GM21825 (cell line): Measurements from ENCODE around the gene NDUFV1.
"Not testable (repeated sequence)": the region's sequence is repeated elsewhere in the genome, so short reads cannot be mapped to it uniquely, and the experiment has no call there.

Source experiments
- ATAC-seq: cut with Tn5 transposase; IDR thresholded peaks from one replicate; pipeline ENCODE4 v1.9.1; 2021; ENCODE audit warnings: mild to moderate bottlenecking, moderate library complexity; ENCODE audit not compliant: unreplicated experiment

The NDUFV1 gene

DNA sequence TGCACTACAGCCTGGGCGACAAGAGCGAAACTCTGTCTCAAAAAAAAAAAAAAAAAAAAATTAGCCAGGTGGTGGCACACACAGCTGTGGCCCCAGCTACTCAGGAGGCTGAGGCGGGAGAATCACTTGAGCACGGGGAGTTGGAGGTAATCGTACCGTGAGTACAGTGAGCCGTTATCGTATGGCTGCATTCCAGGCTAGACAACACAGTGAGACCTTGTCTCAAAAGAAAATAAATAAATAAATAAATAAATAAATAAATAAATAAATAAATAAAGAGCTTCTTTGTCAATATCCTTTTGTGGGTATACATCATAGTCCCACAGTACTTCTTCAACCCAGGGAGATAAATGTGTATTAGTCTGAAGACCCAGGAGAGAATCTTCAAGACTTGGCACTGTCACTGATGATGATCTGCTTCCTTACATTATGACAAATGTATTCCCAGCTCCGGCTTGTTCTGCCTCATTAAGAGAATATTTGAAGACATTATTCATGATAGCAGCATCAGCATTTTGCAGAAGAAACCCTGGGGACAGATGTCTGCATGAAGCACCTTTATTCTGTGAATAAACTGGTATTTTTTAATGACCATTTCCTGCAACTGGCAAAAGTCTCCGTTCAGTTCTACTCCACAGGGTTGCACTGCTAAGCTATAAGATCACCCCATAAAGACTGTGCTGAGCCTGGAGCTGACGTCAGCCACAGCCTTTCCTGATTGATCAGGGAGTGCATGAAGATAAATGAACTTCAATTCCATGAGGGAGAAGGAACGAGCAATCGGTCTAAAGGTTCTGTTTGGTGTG, 45.4 kb downstream of the NDUFV1 start:
- no peak for ATAC-seq

DNA sequence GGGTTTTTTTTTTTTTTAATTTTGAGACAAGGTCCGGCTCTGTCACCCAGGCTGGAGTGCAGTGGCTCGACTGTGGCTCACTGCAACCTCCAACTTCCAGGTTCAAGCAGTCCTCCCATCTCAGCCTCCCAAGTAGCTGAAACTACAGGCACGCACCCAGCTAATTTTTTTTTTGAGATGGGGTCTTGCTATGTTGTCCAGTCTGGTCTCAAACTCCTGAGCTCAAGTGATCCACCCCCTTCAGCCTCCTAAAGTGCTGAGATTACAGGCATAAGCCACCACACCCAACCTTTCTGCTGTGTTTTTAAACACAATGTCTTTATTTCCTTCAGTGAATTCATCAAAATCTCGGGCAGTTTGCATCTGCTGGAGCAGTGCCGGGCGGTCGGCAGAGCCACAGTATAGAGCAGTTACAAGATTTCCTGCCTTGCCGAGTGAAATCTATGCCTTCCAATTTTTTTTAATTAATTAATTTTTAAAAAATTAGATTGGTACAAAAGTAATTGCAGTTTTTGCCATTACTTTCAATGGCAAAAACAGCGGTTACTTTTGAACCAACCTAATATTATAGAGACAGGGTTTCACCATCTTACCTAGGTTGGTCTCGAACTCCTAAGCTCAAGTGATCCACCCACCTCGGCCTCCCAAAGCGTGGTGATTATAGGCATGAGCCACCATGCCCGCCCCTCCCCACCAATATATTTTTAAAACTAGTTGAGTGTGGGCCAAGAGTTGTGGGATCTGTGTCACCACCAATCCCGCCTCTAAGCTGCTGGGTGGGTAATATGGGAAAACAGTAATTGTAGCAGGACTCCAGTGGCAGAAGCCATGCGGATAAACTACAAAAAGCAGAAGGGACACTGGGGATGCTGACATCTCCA, 46.5 kb downstream of the NDUFV1 start:
- ATAC-seq, result no peak

DNA sequence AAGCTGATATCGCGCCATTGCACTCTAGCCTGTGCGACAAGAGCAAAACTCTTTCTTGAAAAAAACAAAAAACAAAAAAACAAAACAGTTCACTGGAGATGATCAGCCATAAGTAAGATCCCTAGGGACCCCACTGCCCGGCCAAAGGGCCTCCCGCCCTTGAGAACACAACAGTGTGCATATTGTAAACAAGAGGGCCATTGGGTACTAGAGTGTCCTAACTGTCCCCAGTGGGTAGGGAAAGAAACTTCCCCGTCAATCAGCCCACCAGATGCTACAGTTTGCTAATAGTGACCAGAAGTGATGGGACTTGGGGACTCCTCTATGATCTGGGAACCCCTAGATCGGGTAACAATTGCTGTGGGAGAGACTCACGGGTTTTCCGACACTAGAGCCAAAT, 47.5 kb downstream of the NDUFV1 start:
- ATAC-seq, result no peak

DNA sequence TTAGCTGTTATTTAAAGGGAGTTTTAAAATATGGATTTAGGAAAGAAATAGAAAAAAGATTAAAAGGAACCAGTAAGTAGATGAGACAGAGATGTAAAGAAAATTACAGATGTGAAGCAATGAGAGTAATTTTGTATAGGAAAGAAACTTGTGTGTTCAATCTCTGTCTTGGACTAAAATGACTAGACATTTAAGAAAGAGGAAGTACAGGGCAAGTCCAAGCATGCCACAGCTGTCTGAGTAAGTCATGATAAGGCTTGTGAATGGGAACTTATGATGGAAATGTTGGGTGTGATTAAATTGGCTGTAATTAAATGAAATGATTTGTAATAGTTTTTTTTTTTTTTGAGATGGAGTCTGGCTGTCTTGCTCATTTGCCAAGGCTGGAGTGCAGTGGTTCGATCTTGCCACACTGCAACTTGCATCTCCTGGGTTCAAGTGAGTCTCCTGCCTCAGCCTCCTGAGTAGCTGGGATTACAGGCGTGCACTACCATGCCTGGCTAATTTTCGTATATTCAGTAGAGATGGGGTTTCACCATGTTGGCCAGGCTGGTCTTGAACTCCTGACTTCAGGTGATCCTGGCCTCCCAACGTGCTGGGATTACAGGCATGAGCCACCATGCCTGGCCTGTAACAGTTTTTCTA, 49.7 kb downstream of the NDUFV1 start:
- no peak for ATAC-seq

DNA sequence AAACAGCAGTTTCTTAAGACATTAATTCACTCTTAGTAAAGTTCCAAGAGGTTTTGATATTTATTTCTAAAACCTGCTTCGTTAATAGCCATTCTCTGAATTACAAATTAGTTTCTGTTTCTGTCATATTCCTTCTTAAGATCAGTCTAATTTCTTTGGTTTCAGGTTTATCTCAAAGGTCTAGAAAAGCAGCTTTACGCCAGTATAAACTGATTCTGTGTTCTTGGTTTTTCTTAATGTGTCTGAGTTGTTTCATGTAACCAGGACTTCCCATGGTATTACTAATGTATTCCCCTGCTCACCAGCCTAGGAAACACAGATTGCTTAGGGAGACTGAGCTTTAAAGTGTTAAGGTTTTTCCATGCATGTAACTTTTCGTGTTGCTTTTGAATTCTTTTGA, 50.6 kb downstream of the NDUFV1 start:
- ATAC-seq, result no peak

DNA sequence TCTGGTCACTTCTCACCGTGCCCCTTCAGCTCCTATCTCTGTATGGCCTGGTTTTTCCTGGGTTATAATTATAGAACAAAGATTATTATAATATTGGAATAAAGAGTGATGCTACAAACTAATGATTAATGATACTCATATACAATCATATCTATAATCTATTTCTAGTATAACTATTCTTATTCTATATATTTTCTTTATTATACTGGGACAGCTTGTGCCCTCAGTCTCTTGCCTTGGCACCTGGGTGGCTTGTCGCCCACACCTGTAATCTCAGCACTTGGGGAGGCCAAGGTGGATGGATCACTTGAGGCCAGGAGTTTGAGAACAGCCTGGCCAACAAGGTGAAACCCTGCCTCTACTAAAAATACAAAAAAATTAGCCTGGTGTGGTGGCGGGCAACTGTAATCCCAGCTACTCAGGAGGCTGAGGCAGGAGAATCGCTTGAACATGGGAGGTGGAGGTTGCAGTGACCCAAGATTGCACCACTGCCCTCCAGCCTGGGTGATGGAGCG, 53.0 kb downstream of the NDUFV1 start:
- not testable (repeated sequence) for ATAC-seq

DNA sequence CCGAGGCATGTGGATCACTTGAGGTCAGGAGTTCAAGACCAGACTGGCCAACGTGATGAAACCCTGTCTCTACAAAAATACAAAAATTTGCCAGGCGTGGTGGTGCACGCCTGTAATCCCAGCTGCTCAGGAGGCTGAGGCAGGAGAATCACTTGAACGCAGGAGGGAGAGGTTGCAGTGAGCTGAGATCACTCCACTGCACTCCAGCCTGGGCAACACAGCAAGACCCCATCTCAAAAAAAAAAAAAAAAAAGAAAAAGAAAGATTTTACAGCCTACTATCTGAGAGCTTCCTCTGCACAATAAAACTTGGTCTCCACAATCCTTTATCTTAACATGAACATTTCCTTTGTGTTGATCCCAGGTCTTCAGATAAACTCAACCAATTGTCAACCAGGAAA, 54.0 kb downstream of the NDUFV1 start:
- ATAC-seq, result not testable (repeated sequence)
